ENCODE data around the gene TATDN2.
"Not testable (repeated sequence)": the region's sequence is repeated elsewhere in the genome, so short reads cannot be mapped to it uniquely, and the experiment has no call there.

Gene TATDN2

DNA sequence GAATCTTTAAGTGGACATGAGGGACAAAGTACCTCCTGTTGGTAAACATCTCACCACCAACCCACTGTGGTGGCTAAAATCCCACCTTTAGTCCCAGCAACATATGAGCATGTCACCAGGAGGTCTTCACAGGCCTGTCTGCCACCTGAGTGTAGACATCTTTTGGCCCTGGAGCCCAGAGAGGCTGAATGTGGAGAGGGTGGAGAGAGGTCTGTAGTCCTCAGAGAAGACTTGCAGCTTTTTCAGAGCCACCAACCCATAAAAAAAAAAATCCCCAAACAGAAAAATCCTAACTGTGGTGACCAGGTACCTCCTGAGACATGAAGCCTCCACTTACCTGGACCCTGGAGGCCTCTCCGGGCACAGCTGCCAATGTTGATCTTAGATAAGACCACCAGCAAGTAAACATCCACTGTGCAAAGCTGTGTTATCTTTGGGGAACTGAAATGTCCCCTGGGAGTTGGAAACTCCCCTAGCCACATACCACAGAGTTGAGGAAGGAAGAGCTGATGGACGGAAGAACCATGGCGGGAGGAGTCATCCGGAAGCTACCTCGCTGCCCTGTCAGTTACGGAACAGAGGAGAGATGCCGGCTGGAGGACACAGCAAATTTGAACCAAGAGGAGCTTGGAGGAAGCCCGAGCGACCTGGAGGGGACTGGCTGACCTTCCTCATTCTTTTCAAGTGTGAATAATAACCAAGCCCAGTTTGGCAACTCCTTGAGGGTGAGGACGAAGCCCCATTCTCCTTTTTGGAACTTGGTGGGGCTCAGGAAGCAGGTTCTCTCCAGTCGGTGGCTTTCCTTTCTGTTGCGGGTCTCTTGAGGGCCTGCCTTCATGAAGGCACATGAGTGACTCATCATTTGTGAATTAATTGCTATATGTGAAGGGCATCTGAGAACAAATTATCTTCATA lies 44.5 kb downstream of the TATDN2 start, which contains the start of gene GHRL:
TSS of gene GHRL (minus strand) at position 443 of the 915 bp plus-strand sequence. CDS start 2,767 bp downstream, outside the sequence.
- no peak for DNase-seq (ENCODE audit: low spot score)

- DNase-seq (ENCODE audit: low spot score): no peak
These were observed 45.8 kb downstream of the TATDN2 start for GRCh38 chr3:10294030-10294586.

DNA sequence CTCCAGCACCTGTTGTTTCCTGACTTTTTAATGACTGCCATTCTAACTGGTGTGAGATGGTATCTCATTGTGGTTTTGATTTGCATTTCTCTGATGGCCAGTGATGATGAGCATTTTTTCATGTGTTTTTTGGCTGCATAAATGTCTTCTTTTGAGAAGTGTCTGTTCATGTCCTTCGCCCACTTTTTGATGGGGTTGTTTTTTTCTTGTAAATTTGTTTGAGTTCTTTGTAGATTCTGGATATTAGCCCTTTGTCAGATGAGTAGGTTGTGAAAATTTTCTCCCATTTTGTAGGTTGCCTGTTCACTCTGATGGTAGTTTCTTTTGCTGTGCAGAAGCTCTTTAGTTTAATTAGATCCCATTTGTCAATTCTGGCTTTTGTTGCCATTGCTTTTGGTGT lies 49.8 kb downstream of the TATDN2 start:
- not testable (repeated sequence) for DNase-seq (ENCODE audit: low spot score)

- no peak for DNase-seq (ENCODE audit: low spot score)
These were observed 50.9 kb downstream of the TATDN2 start for GRCh38 chr3:10299175-10299574.

DNA sequence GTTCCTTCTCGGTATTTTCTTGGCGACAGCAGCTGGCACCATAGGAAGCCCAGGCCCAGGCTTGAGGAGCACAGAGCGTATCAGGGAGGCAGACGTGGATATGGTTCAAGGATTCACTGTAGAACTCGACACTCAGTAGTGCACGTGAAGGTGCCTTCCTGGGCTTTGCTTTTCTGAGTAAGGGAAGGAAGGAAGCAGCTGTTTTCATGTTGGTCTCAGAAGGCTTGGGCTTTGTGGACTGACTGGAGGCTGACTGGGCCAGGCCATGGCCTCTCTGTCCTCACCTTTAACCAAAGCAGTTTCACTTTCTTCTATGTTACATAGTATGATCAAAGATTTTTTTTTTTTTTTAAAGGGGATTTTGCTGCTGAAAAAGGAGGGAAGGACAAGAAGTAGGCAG lies 51.4 kb downstream of the TATDN2 start:
- no peak for DNase-seq (ENCODE audit: low spot score)

- no peak for DNase-seq (ENCODE audit: low spot score)
These were observed 51.8 kb downstream of the TATDN2 start for GRCh38 chr3:10300087-10300486.

DNA sequence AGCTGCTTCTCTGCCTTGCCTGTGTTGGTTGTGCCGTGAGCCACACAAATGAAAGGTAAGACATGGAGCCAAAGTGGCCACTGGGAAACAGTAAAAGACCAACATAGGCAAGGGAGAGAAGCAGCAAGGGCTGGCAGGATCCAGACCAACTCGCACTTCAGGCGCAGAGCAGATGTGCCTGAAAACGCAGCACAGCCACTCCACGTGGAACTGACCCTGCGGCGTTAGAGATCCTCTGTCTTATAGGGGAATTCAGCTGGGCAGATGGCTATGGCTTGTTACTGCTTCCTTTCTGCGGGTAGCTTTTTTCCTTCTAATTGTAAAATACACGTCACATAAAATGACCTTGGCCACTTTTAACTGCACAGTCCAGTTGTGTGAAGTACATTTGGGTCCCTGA lies 54.8 kb downstream of the TATDN2 start:
- DNase-seq (ENCODE audit: low spot score): no peak

GRCh38 chr3:10303785-10304184 lies 55.5 kb downstream of the TATDN2 start:
- no peak for DNase-seq (ENCODE audit: low spot score)

GRCh38 chr3:10304905-10305304 lies 56.6 kb downstream of the TATDN2 start:
- DNase-seq (ENCODE audit: low spot score): no peak

- DNase-seq (ENCODE audit: low spot score): no peak
These were observed 57.2 kb downstream of the TATDN2 start for GRCh38 chr3:10305331-10305902.

DNA sequence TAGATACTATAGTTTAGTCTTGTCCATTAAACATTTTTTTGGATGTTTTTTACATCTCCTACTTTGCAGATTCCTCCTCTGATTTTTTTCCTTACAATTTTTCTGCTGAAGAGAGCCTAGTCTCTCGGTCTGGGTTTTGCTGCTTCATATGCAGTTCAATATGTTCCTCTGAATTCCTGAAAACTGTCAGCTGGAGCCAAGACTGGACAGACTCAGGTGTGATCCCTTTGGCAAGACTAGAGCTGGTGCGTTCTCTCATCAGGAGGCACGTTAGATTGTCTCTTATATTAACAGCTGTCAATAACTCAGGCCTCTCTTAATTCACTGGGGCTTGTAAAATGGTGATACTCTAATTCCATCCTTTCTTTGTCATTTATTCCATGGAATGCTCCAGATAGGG lies 57.9 kb downstream of the TATDN2 start:
- DNase-seq (ENCODE audit: low spot score): no peak

DNA sequence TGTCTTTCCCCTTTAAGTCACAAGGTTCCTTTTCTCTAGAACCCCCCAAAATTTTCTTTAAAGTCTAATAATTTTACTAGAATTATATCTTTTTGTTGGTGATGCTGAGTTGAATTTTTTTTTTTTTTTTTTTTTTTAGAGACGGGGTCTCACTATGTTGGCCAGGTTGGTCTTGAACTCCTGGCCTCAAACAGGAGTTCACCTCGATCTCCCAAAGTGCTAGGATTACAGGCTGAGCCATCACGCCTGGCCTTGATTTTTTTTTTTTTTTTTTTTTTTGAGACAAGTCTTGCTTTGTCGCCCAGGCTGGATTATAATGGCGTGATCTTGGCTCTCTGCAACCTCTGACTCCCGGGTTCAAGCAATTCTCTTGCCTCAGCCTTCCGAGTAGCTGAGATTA lies 60.4 kb downstream of the TATDN2 start:
- DNase-seq (ENCODE audit: low spot score): no peak

DNA sequence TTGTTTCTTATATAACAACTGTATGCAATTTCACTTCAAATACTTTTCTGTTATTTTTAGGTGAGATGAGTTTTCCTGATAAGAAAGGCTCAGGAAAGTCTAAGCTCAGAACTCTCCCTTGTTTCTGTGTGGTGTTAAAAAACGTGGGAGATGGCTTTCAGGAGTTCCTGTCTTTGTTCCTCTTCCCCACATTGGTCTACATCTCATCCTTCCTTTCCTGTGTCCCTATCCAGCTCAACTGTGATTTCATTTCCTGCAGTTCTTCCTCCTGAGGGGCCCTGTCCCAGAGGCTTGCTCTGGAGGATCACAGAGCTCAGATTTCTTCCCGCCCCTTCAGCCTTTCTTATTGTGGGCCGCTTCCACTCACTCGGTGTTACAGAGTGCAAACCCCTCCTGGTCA lies 61.5 kb downstream of the TATDN2 start:
- DNase-seq (ENCODE audit: low spot score): no peak

- no peak for DNase-seq (ENCODE audit: low spot score)
These were observed 62.3 kb downstream of the TATDN2 start for GRCh38 chr3:10310578-10310977.

DNA sequence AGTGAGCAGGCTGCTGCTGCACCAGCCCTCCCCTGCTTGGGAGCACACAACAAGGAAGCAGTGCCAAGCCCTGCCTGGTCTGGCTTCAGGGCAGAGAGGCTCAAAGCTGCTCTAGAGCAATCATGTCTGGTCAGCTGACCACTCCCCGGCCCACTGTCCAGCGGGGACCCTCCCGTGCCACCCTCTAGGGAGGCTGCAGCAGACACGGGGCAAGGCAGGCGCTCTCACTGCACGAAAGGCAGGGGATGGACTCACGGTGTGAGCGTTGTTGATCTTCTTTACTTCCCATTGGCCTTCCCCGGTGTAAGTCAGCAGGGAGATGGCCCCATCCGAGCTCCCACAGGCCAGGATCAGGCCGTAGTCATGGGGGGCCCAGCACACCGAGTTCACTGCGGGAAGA lies 63.5 kb downstream of the TATDN2 start:
- no peak for DNase-seq (ENCODE audit: low spot score)

GRCh38 chr3:10312391-10312790 lies 64.1 kb downstream of the TATDN2 start:
- DNase-seq (ENCODE audit: low spot score): no peak

- no peak for DNase-seq (ENCODE audit: low spot score)
These were observed 64.6 kb downstream of the TATDN2 start for GRCh38 chr3:10312861-10313260.

GRCh38 chr3:10315101-10315500 lies 66.8 kb downstream of the TATDN2 start:
- DNase-seq (ENCODE audit: low spot score): no peak

GRCh38 chr3:10315771-10316344 lies 67.6 kb downstream of the TATDN2 start:
- DNase-seq (ENCODE audit: low spot score): no peak

- DNase-seq (ENCODE audit: low spot score): no peak
These were observed 69.2 kb downstream of the TATDN2 start for GRCh38 chr3:10317311-10317960.

DNA sequence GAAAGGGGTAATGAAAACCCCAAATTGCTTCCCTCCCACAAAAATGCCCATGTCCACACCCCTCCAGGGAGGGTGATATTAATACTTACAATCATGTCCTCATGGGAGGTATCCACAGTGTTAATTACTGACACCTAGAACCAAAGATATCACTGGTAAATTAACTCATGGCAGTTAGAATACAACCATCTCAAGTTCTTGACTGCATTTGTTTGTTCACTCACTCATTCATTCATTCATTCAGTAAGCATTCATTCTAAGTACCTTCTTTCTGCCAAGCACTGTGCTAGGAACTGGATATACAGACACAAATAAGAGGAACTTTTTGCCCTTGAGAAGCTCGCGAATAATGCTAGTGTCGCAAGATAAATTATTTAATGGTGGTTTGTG lies 69.7 kb downstream of the TATDN2 start:
- no peak for DNase-seq (ENCODE audit: low spot score)

DNA sequence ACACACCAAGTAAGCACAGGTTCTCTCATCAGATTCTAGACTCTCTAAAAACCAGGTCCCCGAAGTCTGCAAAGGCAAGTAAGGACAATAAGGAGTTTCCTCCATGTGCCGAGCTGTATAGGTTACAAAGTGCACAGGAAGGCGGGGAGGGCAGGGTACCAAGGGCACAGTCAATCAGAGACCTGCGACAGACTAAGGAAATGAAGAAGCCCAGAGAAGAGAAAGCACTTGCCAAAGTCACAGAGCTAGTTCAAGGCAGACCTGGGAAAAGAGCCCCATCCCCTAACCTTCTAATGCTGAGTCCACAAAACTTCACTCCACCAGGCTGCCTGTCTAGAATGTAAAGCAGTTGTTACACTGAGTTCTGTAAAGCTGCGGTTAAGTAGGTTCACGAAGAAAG lies 71.0 kb downstream of the TATDN2 start:
- no peak for DNase-seq (ENCODE audit: low spot score)
